ENCODE data around the gene C5orf46. TPM values are rescaled to one million over a fixed set of nuclear protein-coding genes. Genes with fewer than 3 reads are reported as not detected.

C5orf46 gene
- total and polyA plus RNA-seq, 10 donors: not detected

DNA sequence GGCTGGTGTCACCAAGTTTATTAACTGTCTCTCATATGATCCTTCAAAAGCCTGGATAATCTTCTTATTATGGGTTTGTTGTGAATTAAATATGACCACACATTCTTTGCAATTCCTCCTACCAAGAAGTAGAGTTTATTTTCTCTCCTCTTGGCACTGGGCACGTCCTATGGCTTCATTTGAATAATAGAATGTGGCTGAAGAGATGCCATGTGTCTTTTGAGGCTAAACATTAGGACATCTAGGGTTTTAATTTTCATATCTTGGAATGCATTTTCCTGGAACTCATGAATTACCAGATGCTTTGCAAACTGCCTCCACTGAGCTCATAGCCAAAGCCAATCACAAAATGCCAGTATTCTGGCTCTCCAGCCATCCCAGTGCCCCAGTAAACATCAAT is 47.8 kb downstream of the C5orf46 start:
- Histone ChIP-seq H3K27me3 (replicated peaks in 1 of 7) (peaks cover 0 to 5% (median 0%) of the 10 kb centered on the region in 7 donors), H3K4me1 (peaks cover 0 to 5% (median 0%) of the 10 kb centered on the region in 6 donors), H3K36me3 (no peaks in the 10 kb centered on the region), H3K9me3 (no peaks in the 10 kb centered on the region), H3K27ac (no peak overlapping the region), H3K4me3 (no peak overlapping the region)
- no peak for TF ChIP-seq POLR2A (IDR thresholded peaks at IDR 0.05)
- TF ChIP-seq, protein P1, sequence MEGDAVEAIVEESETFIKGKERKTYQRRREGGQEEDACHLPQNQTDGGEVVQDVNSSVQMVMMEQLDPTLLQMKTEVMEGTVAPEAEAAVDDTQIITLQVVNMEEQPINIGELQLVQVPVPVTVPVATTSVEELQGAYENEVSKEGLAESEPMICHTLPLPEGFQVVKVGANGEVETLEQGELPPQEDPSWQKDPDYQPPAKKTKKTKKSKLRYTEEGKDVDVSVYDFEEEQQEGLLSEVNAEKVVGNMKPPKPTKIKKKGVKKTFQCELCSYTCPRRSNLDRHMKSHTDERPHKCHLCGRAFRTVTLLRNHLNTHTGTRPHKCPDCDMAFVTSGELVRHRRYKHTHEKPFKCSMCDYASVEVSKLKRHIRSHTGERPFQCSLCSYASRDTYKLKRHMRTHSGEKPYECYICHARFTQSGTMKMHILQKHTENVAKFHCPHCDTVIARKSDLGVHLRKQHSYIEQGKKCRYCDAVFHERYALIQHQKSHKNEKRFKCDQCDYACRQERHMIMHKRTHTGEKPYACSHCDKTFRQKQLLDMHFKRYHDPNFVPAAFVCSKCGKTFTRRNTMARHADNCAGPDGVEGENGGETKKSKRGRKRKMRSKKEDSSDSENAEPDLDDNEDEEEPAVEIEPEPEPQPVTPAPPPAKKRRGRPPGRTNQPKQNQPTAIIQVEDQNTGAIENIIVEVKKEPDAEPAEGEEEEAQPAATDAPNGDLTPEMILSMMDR (IDR thresholded peaks at IDR 0.05 in 8 of 11, conservative IDR thresholded peaks at IDR 0.05 in 3 of 11): no peak
- TF ChIP-seq POLR2AphosphoS5 (IDR thresholded peaks at IDR 0.05): no peak
- WGBS, 5 donors: 42 to 66% (median 63%) methylated on average over 1 of the region's 1 CpG
- DNase-seq: no peak
- intact Hi-C loops (cut with DNase I; ENCODE audit: low total_unique reads): no loop called here

DNA sequence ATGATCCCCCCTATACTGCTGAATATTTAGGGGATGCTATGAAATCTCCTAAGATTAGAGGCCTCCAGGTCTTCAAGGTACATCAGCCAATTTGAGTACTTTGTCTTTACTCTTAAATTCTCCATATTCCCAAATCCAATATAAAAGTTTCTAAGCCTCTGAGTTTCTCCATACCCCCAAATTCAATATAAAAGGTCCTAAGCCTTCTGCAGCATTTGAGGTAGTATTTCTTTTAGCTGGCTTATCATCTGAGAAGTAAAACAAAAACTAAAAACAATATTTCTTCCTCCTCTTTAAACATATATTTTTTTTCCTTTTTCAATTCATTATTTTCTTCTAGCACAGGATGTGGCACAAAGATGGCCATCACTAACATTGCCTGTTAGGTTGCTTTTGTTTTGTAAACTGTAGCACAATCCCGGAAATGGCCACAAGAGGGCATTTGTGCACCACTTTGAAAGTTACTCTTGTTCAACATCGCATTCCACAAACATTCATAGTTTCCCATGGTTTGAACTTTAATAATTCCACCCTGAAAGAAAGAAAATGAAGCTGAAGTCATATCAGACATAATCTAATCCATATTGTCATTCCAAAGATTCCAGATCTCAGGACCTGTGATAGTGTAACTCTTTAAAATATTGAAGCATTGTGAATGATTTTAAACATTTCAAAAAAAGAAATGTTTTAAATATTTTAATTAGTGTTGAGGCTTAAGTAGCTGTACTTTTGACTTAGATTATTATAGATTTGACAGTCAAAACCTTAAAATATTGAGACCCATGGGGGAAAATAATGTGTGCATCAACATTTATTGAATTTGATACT is 48.8 kb downstream of the C5orf46 start:
- no peak overlapping the region for H3K27ac ChIP-seq
- H3K4me3 ChIP-seq: no peak overlapping the region
- WGBS, 5 donors: 2 to 8% (median 3%) methylated on average over 2 of the region's 2 CpGs
- H3K27me3 ChIP-seq (replicated peaks in 1 of 7): peaks cover 0 to 5% (median 0%) of the 10 kb centered on the region in 7 donors
- no peaks in the 10 kb centered on the region for H3K36me3 ChIP-seq
- no peaks in the 10 kb centered on the region for H3K9me3 ChIP-seq
- intact Hi-C loops (cut with DNase I; ENCODE audit: low total_unique reads): no loop called here
- TF ChIP-seq, protein P1 (IDR thresholded peaks at IDR 0.05 in 8 of 11, conservative IDR thresholded peaks at IDR 0.05 in 3 of 11): peak in 10 of 11 experiments; percentile 12 to 72 (median 62)
- no peak for TF ChIP-seq POLR2AphosphoS5 (IDR thresholded peaks at IDR 0.05)
- no peak for DNase-seq
- peaks cover 0 to 5% (median 0%) of the 10 kb centered on the region in 6 donors for H3K4me1 ChIP-seq

DNA sequence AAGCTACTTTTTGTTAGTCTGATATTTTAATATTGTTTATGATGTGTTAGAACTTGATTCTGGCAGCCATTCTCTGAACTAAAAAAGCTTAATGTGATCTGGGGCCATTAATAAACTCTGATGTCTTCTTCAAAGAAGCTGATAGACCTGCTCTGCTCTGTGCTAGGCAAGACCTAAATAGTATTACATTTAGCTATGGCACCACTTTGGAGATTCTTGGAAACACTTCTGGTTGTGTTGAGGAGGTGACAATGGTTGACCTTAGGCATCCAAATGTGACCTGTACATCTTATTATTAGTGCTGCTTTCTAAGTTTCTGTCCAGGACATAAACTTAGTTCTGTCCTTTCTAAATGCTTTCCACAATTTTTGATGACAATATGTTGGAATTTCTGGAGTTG is 49.5 kb downstream of the C5orf46 start:
- Histone ChIP-seq H3K27me3 (replicated peaks in 1 of 7) (peaks cover 0 to 5% (median 0%) of the 10 kb centered on the region in 7 donors), H3K36me3 (no peaks in the 10 kb centered on the region), H3K4me1 (peaks cover 0 to 5% (median 0%) of the 10 kb centered on the region in 6 donors), H3K4me3 (no peak overlapping the region), H3K9me3 (no peaks in the 10 kb centered on the region), H3K27ac (no peak overlapping the region)
- no peak for TF ChIP-seq POLR2AphosphoS5 (IDR thresholded peaks at IDR 0.05)
- TF ChIP-seq, protein P1 (IDR thresholded peaks at IDR 0.05 in 8 of 11, conservative IDR thresholded peaks at IDR 0.05 in 3 of 11): no peak
- no peak for TF ChIP-seq POLR2A (IDR thresholded peaks at IDR 0.05)
- no peak for DNase-seq
- intact Hi-C loops (cut with DNase I; ENCODE audit: low total_unique reads): no loop called here

DNA sequence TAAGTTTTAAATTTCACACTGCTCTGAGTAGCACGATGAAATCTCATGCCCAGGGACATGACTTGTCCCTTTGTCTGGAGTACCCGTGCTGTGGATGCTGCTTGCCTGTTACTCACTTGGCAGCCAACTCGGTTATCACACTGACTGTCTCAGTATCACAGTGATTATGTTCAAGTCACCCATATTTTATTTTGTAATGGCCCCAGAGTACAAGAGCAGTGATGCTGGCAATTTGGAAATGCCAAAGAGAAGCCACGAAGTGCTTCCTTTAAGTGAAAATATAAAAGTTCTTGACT is 50.6 kb downstream of the C5orf46 start:
- Histone ChIP-seq H3K27ac (no peak overlapping the region), H3K9me3 (no peaks in the 10 kb centered on the region), H3K4me1 (peaks cover 0 to 5% (median 0%) of the 10 kb centered on the region in 6 donors), H3K27me3 (replicated peaks in 1 of 7) (peaks cover 0 to 5% (median 0%) of the 10 kb centered on the region in 7 donors), H3K4me3 (no peak overlapping the region), H3K36me3 (no peaks in the 10 kb centered on the region)
- TF ChIP-seq POLR2A (IDR thresholded peaks at IDR 0.05) (no peak), POLR2AphosphoS5 (IDR thresholded peaks at IDR 0.05) (no peak)
- TF ChIP-seq, protein P1 (IDR thresholded peaks at IDR 0.05 in 8 of 11, conservative IDR thresholded peaks at IDR 0.05 in 3 of 11): no peak
- intact Hi-C loops (cut with DNase I; ENCODE audit: low total_unique reads): no loop called here
- 49 to 67% (median 54%) methylated on average over 4 of the region's 4 CpGs for WGBS, 5 donors
- DNase-seq: no peak

All from spleen (tissue), 11 donors.